K562 (cell line): Measurements from ENCODE around the gene NANS. TPM values are rescaled to one million over a fixed set of nuclear protein-coding genes. Genes with fewer than 3 reads are reported as not detected.

ENCODE experiments used
- BACH1 ChIP-seq: fragments of 200-800 bp; sonication (Bioruptor generic); IDR thresholded peaks from 2 replicates; pipeline ENCODE4 v1.6.1; 2016; ENCODE audit warnings: missing genetic modification characterization, missing compliant biosample characterization
- ELF1 ChIP-seq: fragments of 200-800 bp; sonication (Bioruptor generic); IDR thresholded peaks from 2 replicates; pipeline ENCODE4 v1.6.1; 2016; ENCODE audit warnings: missing genetic modification characterization, missing compliant biosample characterization
- HDAC2 ChIP-seq: fragments of 450-650 bp; IDR thresholded peaks from 2 replicates; pipeline ENCODE4 v1.6.1; 2016; ENCODE audit warnings: mild to moderate bottlenecking
- LCOR ChIP-seq: sonication (generic); formaldehyde crosslinking; IDR thresholded peaks from 2 replicates; pipeline ENCODE4 v1.8.0; 2022; ENCODE audit warnings: mild to moderate bottlenecking, missing genetic modification reagents
- MYBL2 ChIP-seq, 2 experiments: fragments of 450-650 bp in 1 of 2; sonication (generic) in 1 of 2; formaldehyde crosslinking in 1 of 2; IDR thresholded peaks; 2 replicates each; pipeline versions ENCODE4 v1.6.1 to v1.8.1; 2017 to 2022; ENCODE audit warnings: borderline replicate concordance in 1 of 2, inconsistent platforms in 1 of 2, low read depth in 1 of 2, mild to moderate bottlenecking in 1 of 2, missing genetic modification reagents in 1 of 2, moderate library complexity in 1 of 2
- NFIX ChIP-seq: fragments of 250-450 bp; sonication (Bioruptor Pico); IDR thresholded peaks from 2 replicates; pipeline ENCODE4 v1.4.0; 2020; ENCODE audit warnings: low read depth, mild to moderate bottlenecking, moderate library complexity
- NFRKB ChIP-seq: fragments of 450-650 bp; IDR thresholded peaks from 2 replicates; pipeline ENCODE4 v1.6.1; 2016; ENCODE audit warnings: low read depth
- SMAD3 ChIP-seq: fragments of 450-650 bp; formaldehyde crosslinking; conservative IDR thresholded peaks from 2 replicates; pipeline ENCODE4 v1.4.0; 2020; ENCODE audit warnings: mild to moderate bottlenecking
- SREBF1 ChIP-seq: fragments of 150-350 bp; IDR thresholded peaks from 2 replicates; pipeline ENCODE4 v1.6.1; 2014; ENCODE audit warnings: antibody characterized with exemption, low read depth, low read length, borderline replicate concordance
- ZFX ChIP-seq: sonication (generic); formaldehyde crosslinking; IDR thresholded peaks from 2 replicates; pipeline ENCODE4 v1.8.0; 2022; ENCODE audit warnings: mild to moderate bottlenecking, missing genetic modification reagents, moderate library complexity
- ZNF354B ChIP-seq: fragments of 250-450 bp; sonication (Bioruptor Pico); IDR thresholded peaks from 2 replicates; pipeline ENCODE4 v1.4.0; 2020
- polyA plus RNA-seq, 8 experiments: library from polyadenylated mRNA; depleted of rRNA in 4 of 8; stranded (reverse) in 5 of 8; unstranded in 3 of 8; fragments of >200 nt; fragmentation: Nextera tagmentation in 2 of 8; fragmentation: Illumina TruSeq in 1 of 8; extraction: Ambion mirVana in 2 of 8; extraction: Trizol in 1 of 8; gene quantifications; 2 replicates each; pipeline versions ENCODE4 v1.2.1 to v1.2.3, GENCODE V29; 2011 to 2014; ENCODE audit warnings: inconsistent platforms in 1 of 8, missing spikeins in 1 of 8
- total RNA-seq, 7 experiments: library from RNA; depleted of rRNA in 6 of 7; stranded (reverse); fragments of >200 nt in 6 of 7; fragmentation: Illumina TruSeq in 2 of 7; extraction: Trizol in 2 of 7; gene quantifications; 2 replicates each; pipeline versions ENCODE4 v1.2.1 to v1.2.3, GENCODE V29; 2011 to 2021; ENCODE audit warnings: low replicate concordance in 1 of 7
- TF ChIP-seq, protein P1 (sequence below): fragments of 250-450 bp; sonication (Bioruptor Pico); IDR thresholded peaks from 2 replicates; pipeline ENCODE4 v1.4.0; 2020; ENCODE audit warnings: mild to moderate bottlenecking
- TF ChIP-seq, protein P2 (sequence below): fragments of 450-650 bp; IDR thresholded peaks from 2 replicates; pipeline ENCODE4 v1.6.1; 2016; ENCODE audit warnings: missing biosample characterization, missing genetic modification characterization
- TF ChIP-seq, protein P3 (sequence below): fragments of 150-350 bp; conservative IDR thresholded peaks from 2 replicates; pipeline ENCODE4 v1.6.1; 2014; ENCODE audit warnings: low read length
- TF ChIP-seq, protein P4 (sequence below): sonication (generic); formaldehyde crosslinking; IDR thresholded peaks from 2 replicates; pipeline ENCODE4 v1.5.0; 2020; ENCODE audit warnings: missing genetic modification reagents
- TF ChIP-seq, protein P5 (sequence below): sonication (generic); formaldehyde crosslinking; IDR thresholded peaks from 2 replicates; pipeline ENCODE4 v1.8.1; 2023; ENCODE audit warnings: mild to moderate bottlenecking, missing genetic modification reagents
- TF ChIP-seq, protein P6 (sequence below): fragments of 450-650 bp; formaldehyde crosslinking; IDR thresholded peaks from 2 replicates; pipeline ENCODE4 v1.4.0; 2020; ENCODE audit warnings: mild to moderate bottlenecking, mixed read lengths

Gene NANS
- total and polyA plus RNA-seq, 9 of the 15 experiments (the other 6 are each of a cell fraction or from before 2014, with no cell fraction given) = 37.1 to 181 (median 137) TPM

DNA sequence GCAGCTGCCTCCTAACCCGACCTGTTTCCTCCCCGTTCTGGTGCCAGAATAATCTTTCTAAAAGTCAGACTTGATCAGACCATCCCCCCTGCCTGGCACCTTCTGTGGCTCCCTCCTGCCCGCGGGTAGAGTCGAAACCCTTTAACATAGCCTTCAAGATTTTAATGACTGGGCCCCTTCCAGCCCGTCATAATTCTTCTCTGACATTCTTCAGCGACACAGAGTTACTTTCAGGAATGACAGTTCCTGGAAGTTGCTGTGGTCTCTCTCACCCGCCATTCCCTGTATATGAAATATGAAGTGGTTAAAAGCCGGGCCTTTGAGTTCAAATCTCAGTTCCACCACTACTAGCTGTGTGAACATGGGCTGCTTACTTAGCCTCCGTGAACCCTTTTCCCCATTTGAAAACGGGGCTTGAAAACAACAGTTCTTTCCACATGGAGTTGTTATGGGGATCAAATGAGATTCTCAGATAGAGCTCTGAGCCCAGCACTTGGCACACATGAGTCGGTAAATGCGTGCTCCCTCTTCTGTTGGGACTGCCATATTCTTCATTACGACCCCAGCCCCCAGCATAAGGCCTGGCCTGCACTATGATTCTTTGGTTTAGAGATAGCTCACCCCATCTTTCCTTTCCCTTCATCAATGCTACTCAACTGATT lies 737 bp downstream of the NANS start (continued):
- TF ChIP-seq, protein P1, sequence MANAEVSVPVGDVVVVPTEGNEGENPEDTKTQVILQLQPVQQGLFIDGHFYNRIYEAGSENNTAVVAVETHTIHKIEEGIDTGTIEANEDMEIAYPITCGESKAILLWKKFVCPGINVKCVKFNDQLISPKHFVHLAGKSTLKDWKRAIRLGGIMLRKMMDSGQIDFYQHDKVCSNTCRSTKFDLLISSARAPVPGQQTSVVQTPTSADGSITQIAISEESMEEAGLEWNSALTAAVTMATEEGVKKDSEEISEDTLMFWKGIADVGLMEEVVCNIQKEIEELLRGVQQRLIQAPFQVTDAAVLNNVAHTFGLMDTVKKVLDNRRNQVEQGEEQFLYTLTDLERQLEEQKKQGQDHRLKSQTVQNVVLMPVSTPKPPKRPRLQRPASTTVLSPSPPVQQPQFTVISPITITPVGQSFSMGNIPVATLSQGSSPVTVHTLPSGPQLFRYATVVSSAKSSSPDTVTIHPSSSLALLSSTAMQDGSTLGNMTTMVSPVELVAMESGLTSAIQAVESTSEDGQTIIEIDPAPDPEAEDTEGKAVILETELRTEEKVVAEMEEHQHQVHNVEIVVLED = no peak
- TF ChIP-seq ZNF354B (CRISPR knock-in tag) (no peak), BACH1 (tag) (no peak), MYBL2 (IDR thresholded peaks at IDR 0.05; ENCODE audit: low read depth) (no peak), MYBL2 (CRISPR knock-in tag; IDR thresholded peaks at IDR 0.05; ENCODE audit: borderline replicate concordance) (no peak), ELF1 (no peak), LCOR (CRISPR knock-in tag) (no peak), NFIX (CRISPR knock-in tag) (no peak), SREBF1 (no peak), HDAC2 (0 out of 2 replicates have a peak, but pooled peaks have one; percentile 69), SMAD3 (CRISPR knock-in tag) (no peak), NFRKB (no peak), ZFX (CRISPR knock-in tag) (no peak)
- TF ChIP-seq, protein P2, sequence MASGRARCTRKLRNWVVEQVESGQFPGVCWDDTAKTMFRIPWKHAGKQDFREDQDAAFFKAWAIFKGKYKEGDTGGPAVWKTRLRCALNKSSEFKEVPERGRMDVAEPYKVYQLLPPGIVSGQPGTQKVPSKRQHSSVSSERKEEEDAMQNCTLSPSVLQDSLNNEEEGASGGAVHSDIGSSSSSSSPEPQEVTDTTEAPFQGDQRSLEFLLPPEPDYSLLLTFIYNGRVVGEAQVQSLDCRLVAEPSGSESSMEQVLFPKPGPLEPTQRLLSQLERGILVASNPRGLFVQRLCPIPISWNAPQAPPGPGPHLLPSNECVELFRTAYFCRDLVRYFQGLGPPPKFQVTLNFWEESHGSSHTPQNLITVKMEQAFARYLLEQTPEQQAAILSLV (tag) = no peak
- TF ChIP-seq, protein P3, sequence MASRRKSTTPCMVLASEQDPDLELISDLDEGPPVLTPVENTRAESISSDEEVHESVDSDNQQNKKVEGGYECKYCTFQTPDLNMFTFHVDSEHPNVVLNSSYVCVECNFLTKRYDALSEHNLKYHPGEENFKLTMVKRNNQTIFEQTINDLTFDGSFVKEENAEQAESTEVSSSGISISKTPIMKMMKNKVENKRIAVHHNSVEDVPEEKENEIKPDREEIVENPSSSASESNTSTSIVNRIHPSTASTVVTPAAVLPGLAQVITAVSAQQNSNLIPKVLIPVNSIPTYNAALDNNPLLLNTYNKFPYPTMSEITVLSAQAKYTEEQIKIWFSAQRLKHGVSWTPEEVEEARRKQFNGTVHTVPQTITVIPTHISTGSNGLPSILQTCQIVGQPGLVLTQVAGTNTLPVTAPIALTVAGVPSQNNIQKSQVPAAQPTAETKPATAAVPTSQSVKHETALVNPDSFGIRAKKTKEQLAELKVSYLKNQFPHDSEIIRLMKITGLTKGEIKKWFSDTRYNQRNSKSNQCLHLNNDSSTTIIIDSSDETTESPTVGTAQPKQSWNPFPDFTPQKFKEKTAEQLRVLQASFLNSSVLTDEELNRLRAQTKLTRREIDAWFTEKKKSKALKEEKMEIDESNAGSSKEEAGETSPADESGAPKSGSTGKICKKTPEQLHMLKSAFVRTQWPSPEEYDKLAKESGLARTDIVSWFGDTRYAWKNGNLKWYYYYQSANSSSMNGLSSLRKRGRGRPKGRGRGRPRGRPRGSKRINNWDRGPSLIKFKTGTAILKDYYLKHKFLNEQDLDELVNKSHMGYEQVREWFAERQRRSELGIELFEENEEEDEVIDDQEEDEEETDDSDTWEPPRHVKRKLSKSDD = no peak
- TF ChIP-seq, protein P4, sequence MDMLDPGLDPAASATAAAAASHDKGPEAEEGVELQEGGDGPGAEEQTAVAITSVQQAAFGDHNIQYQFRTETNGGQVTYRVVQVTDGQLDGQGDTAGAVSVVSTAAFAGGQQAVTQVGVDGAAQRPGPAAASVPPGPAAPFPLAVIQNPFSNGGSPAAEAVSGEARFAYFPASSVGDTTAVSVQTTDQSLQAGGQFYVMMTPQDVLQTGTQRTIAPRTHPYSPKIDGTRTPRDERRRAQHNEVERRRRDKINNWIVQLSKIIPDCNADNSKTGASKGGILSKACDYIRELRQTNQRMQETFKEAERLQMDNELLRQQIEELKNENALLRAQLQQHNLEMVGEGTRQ = no peak
- TF ChIP-seq, protein P5, sequence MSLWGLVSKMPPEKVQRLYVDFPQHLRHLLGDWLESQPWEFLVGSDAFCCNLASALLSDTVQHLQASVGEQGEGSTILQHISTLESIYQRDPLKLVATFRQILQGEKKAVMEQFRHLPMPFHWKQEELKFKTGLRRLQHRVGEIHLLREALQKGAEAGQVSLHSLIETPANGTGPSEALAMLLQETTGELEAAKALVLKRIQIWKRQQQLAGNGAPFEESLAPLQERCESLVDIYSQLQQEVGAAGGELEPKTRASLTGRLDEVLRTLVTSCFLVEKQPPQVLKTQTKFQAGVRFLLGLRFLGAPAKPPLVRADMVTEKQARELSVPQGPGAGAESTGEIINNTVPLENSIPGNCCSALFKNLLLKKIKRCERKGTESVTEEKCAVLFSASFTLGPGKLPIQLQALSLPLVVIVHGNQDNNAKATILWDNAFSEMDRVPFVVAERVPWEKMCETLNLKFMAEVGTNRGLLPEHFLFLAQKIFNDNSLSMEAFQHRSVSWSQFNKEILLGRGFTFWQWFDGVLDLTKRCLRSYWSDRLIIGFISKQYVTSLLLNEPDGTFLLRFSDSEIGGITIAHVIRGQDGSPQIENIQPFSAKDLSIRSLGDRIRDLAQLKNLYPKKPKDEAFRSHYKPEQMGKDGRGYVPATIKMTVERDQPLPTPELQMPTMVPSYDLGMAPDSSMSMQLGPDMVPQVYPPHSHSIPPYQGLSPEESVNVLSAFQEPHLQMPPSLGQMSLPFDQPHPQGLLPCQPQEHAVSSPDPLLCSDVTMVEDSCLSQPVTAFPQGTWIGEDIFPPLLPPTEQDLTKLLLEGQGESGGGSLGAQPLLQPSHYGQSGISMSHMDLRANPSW (CRISPR knock-in tag) = no peak
- TF ChIP-seq, protein P6, sequence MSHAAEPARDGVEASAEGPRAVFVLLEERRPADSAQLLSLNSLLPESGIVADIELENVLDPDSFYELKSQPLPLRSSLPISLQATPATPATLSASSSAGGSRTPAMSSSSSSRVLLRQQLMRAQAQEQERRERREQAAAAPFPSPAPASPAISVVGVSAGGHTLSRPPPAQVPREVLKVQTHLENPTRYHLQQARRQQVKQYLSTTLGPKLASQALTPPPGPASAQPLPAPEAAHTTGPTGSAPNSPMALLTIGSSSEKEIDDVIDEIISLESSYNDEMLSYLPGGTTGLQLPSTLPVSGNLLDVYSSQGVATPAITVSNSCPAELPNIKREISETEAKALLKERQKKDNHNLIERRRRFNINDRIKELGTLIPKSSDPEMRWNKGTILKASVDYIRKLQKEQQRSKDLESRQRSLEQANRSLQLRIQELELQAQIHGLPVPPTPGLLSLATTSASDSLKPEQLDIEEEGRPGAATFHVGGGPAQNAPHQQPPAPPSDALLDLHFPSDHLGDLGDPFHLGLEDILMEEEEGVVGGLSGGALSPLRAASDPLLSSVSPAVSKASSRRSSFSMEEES (CRISPR knock-in tag) = peak; percentile 30; the same call in 1 of the 2 replicates
